Small intestine (tissue), 7 donors: ENCODE data around the gene VPS37C. TPM values are rescaled to one million over a fixed set of nuclear protein-coding genes. Genes with fewer than 3 reads are reported as not detected.
"Not testable (repeated sequence)": the region's sequence is repeated elsewhere in the genome, so short reads cannot be mapped to it uniquely, and the experiment has no call there.

Experiments
- DNase-seq, 2 donors: peaks; one replicate each; pipeline versions ENCODE4 v3.0.0 to v3.0.0-alpha.2; 2013
- FAIRE-seq: peaks from 2 replicates; lab custom pipeline; 2012; peaks lifted over from hg19 to GRCh38; lab: Jason Lieb, UNC
- H3K27ac ChIP-seq, 3 donors: one replicate each; pipeline ENCODE4 v1.5.1; 2013; ENCODE audit warnings: low read length in 2 of 3, mild to moderate bottlenecking in 2 of 3, control low read depth in 1 of 3, inconsistent platforms in 1 of 3, low read depth in 1 of 3, moderate library complexity in 1 of 3
- H3K27me3 ChIP-seq, 3 donors: one replicate each; pipeline ENCODE4 v1.6.1; 2013; ENCODE audit warnings: low read length in 3 of 3, inconsistent platforms in 1 of 3; ENCODE audit not compliant: control insufficient read depth in 3 of 3, insufficient read depth in 3 of 3
- H3K36me3 ChIP-seq, 3 donors: one replicate each; pipeline ENCODE4 v1.6.1; 2013; ENCODE audit warnings: low read length in 3 of 3, inconsistent platforms in 1 of 3, low read depth in 1 of 3, mild to moderate bottlenecking in 1 of 3, moderate library complexity in 1 of 3; ENCODE audit not compliant: control insufficient read depth in 3 of 3, insufficient read depth in 2 of 3
- H3K4me1 ChIP-seq, 3 donors: one replicate each; pipeline ENCODE4 v1.6.1; 2013; ENCODE audit warnings: low read length in 2 of 3, inconsistent platforms in 1 of 3, low read depth in 1 of 3, mild to moderate bottlenecking in 1 of 3, moderate library complexity in 1 of 3; ENCODE audit not compliant: control insufficient read depth in 3 of 3, insufficient read depth in 2 of 3
- H3K4me3 ChIP-seq, 3 donors: one replicate each; pipeline ENCODE4 v1.5.1; 2013; ENCODE audit warnings: low read length in 3 of 3, control low read depth in 1 of 3, inconsistent platforms in 1 of 3, low read depth in 1 of 3, mild to moderate bottlenecking in 1 of 3, moderate library complexity in 1 of 3
- H3K9me3 ChIP-seq, 2 donors: one replicate each; pipeline ENCODE4 v1.6.1; 2013; ENCODE audit warnings: low read depth in 1 of 2, low read length in 1 of 2; ENCODE audit not compliant: control insufficient read depth in 2 of 2, insufficient read depth in 1 of 2
- WGBS, 3 donors: extraction: QIAGEN DNeasy Blood & Tissue Kit; methylation state at CpG; one replicate each; pipeline ENCODE4 v1.1.7; 2013; 5-methylcytosine and 5-hydroxymethylcytosine counted together
- polyA plus RNA-seq, 4 donors: library from polyadenylated mRNA; stranded (reverse) in 3 of 4; unstranded in 1 of 4; fragments of 200-250 nt in 3 of 4; fragments of 120-200 nt in 1 of 4; gene quantifications; one replicate each; pipeline versions ENCODE4 v1.2.1 to v1.2.3, GENCODE V29; 2013
- donor health status: healthy with polysubstance abuse.
- donor health status: control.
- donor health status: control.
- donor health status: Bipolar disorder and iron deficiency.
- donor health status: healthy.

VPS37C gene
- polyA plus RNA-seq, 4 donors, result 17.8 to 40.4 (median 30.9) TPM

GRCh38 chr11:61172356-61172755, 11.1 kb upstream of the VPS37C start:
- no peaks in the 10 kb centered on the region for H3K36me3 ChIP-seq
- no peak overlapping the region for H3K27ac ChIP-seq
- H3K4me3 ChIP-seq, result no peak overlapping the region
- no peak for FAIRE-seq
- peaks cover 0 to 14% of the 10 kb centered on the region in 2 donors for H3K9me3 ChIP-seq
- H3K4me1 ChIP-seq, result no peaks in the 10 kb centered on the region
- WGBS, 3 donors, result 66 to 74% (median 68%) methylated on average over 5 of the region's 5 CpGs
- H3K27me3 ChIP-seq, result peaks cover 0 to 2% (median 0%) of the 10 kb centered on the region in 3 donors
- no peak for DNase-seq

DNA sequence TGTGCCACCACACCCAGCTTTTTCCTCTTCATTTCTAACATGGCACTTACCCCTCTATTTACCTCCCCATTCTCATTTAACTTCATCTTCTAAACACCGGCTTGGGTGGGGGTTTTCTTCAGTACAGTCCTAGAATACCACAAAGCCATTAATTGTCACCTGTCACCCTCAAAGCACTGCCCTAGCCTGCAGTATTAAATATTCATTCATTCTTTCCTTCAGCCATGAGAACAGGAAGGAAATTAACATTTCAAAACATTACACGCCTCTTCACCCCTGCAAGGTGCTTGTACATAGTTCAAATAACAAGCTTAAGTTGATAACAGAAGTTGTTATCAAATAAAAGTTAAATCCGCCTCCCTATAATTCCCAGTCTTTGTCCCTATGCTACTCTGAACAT, 10.7 kb upstream of the VPS37C start:
- Histone ChIP-seq H3K27me3 (peaks cover 0 to 2% (median 0%) of the 10 kb centered on the region in 3 donors), H3K9me3 (peaks cover 0 to 16% of the 10 kb centered on the region in 2 donors), H3K27ac (no peak overlapping the region), H3K4me1 (no peaks in the 10 kb centered on the region), H3K4me3 (no peak overlapping the region), H3K36me3 (no peaks in the 10 kb centered on the region)
- no peak for DNase-seq
- WGBS, 3 donors, result 33 to 54% (median 49%) methylated on average over 3 of the region's 3 CpGs
- no peak for FAIRE-seq

DNA sequence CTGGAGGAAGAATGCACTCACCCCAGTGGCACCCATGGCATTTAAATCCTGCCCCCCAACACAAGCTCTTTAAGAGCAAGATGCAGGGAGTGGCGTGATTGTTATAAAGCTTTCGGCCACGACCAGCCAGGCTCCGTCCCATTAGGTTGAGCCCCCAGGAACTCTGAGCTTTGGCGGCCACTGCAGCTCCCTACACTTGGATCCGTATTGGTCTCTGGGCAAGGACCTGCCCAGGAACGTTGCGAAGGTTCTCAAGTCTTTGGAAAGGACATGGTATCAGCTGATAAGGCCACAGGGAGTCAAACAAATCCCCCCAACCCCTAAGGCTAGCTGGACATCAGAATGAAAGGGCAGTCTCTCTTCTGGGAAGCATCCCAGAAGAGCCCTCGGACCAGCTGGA, 9.3 kb upstream of the VPS37C start:
- Histone ChIP-seq H3K9me3 (peaks cover 0 to 16% of the 10 kb centered on the region in 2 donors), H3K4me3 (no peak overlapping the region), H3K27me3 (peaks cover 0 to 2% (median 0%) of the 10 kb centered on the region in 3 donors), H3K27ac (no peak overlapping the region), H3K4me1 (peaks cover 0 to under 1% (median 0%) of the 10 kb centered on the region in 3 donors), H3K36me3 (no peaks in the 10 kb centered on the region)
- WGBS, 3 donors, result 78 to 91% (median 84%) methylated on average over 9 of the region's 9 CpGs
- no peak for FAIRE-seq
- no peak for DNase-seq

- no peaks in the 10 kb centered on the region for H3K27me3 ChIP-seq
- H3K4me3 ChIP-seq, result no peak overlapping the region
- FAIRE-seq, result no peak
- WGBS, 3 donors, result 82 to 96% (median 89%) methylated on average over 1 of the region's 1 CpG
- H3K36me3 ChIP-seq, result no peaks in the 10 kb centered on the region
- H3K9me3 ChIP-seq, result peaks cover 0 to 16% of the 10 kb centered on the region in 2 donors
- H3K27ac ChIP-seq, result no peak overlapping the region
- H3K4me1 ChIP-seq, result peaks cover 0 to 14% (median 0%) of the 10 kb centered on the region in 3 donors
- DNase-seq, result no peak
These were observed 7.6 kb upstream of the VPS37C start for GRCh38 chr11:61168800-61169199.

- Histone ChIP-seq H3K4me1 (peaks cover 0 to 14% (median 0%) of the 10 kb centered on the region in 3 donors), H3K27me3 (no peaks in the 10 kb centered on the region), H3K27ac (no peak overlapping the region), H3K4me3 (no peak overlapping the region), H3K9me3 (peaks cover 0 to 15% of the 10 kb centered on the region in 2 donors), H3K36me3 (no peaks in the 10 kb centered on the region)
- no peak for DNase-seq
- 89 to 92% (median 91%) methylated on average over 9 of the region's 9 CpGs for WGBS, 3 donors
- no peak for FAIRE-seq
These were observed 6.9 kb upstream of the VPS37C start for GRCh38 chr11:61168042-61168688.

DNA sequence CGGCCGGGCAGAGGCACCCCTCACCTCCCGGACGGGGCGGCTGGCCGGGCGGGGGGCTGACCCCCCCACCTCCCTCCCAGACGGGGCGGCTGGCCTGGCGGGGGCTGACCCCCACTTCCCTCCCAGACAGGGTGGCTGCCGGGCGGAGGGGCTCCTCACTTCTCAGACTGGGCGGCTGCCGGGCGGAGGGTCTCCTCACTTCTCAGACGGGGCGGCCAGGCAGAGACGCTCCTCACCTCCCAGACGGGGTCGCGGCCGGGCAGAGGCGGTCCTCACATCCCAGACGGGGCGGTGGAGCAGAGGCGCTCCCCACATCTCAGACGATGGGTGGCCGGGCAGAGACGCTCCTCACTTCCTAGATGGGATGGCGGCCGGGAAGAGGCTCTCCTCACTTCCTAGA, 5.1 kb upstream of the VPS37C start:
- not testable (repeated sequence) for FAIRE-seq, DNase-seq, H3K36me3 ChIP-seq, H3K27me3 ChIP-seq, H3K27ac ChIP-seq, H3K9me3 ChIP-seq, H3K4me3 ChIP-seq
- peaks cover 0 to 19% (median 0%) of the 10 kb centered on the region in 3 donors for H3K4me1 ChIP-seq
- 92 to 98% (median 93%) methylated on average over 16 to 26 of the region's 31 CpGs for WGBS, 3 donors

- DNase-seq, H3K36me3 ChIP-seq: not testable (repeated sequence)
These were observed 4.6 kb upstream of the VPS37C start for GRCh38 chr11:61165785-61166184.

GRCh38 chr11:61164606-61165424, 3.6 kb upstream of the VPS37C start:
- FAIRE-seq, result no peak
- H3K27ac ChIP-seq, result peak overlapping the region in 1 of 3 donors; percentile 17

More at GRCh38 chr11:61165785-61166184, 4.6 kb upstream of the VPS37C start:
- FAIRE-seq, H3K9me3 ChIP-seq, H3K4me3 ChIP-seq, H3K27ac ChIP-seq, H3K27me3 ChIP-seq: not testable (repeated sequence)
- 4 to 35% (median 22%) methylated on average over 1 to 3 of the region's 7 CpGs for WGBS, 3 donors
- peaks cover 0 to 19% (median 0%) of the 10 kb centered on the region in 3 donors for H3K4me1 ChIP-seq

More at GRCh38 chr11:61164606-61165424, 3.6 kb upstream of the VPS37C start:
- WGBS, 3 donors, result 56 to 68% (median 62%) methylated on average over 13 of the region's 13 CpGs
- DNase-seq, result peak in 1 of 2 donors; percentile 49
- Histone ChIP-seq H3K9me3 (peaks cover 0 to 9% of the 10 kb centered on the region in 2 donors), H3K4me3 (no peak overlapping the region), H3K36me3 (no peaks in the 10 kb centered on the region), H3K27me3 (no peaks in the 10 kb centered on the region), H3K4me1 (peaks cover 0 to 26% (median 0%) of the 10 kb centered on the region in 3 donors)
